Dermis microvascular lymphatic vessel endothelial cell (primary cell): Measurements from ENCODE around the gene TSPAN4. TPM values are rescaled to one million over a fixed set of nuclear protein-coding genes. Genes with fewer than 3 reads are reported as not detected.

ENCODE experiments used
- DNase-seq, 2 donors: peaks; one replicate each; pipeline versions ENCODE4 v3.0.0 to v3.0.0-alpha.2; 2010; ENCODE audit warnings: low read depth in 2 of 2
- total RNA-seq: library from RNA; depleted of rRNA; stranded (reverse); fragments of >200 nt; gene quantifications from 2 replicates; pipeline ENCODE4 v1.2.1, GENCODE V29; 2014

Gene TSPAN4
- total RNA-seq, 1 donor from 2014 or later: 73.4 TPM

- no peak for DNase-seq
Measured at GRCh38 chr11:823441-824291, 19.0 kb upstream of the TSPAN4 start.

- DNase-seq: no peak
Measured at GRCh38 chr11:824292-824880, 18.3 kb upstream of the TSPAN4 start.

DNA sequence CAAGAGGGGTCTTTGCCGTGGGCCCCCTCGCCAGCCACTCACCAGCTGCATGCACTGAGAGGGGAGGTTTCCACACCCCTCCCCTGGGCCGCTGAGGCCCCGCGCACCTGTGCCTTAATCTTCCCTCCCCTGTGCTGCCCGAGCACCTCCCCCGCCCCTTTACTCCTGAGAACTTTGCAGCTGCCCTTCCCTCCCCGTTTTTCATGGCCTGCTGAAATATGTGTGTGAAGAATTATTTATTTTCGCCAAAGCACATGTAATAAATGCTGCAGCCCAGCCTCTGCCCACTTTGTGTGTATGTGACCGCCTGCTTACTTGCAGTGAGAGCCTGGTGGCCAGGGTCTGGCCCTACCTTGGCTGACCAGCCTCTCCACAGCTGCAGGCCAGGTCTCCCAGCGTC lies 17.7 kb upstream of the TSPAN4 start:
- DNase-seq: no peak

DNA sequence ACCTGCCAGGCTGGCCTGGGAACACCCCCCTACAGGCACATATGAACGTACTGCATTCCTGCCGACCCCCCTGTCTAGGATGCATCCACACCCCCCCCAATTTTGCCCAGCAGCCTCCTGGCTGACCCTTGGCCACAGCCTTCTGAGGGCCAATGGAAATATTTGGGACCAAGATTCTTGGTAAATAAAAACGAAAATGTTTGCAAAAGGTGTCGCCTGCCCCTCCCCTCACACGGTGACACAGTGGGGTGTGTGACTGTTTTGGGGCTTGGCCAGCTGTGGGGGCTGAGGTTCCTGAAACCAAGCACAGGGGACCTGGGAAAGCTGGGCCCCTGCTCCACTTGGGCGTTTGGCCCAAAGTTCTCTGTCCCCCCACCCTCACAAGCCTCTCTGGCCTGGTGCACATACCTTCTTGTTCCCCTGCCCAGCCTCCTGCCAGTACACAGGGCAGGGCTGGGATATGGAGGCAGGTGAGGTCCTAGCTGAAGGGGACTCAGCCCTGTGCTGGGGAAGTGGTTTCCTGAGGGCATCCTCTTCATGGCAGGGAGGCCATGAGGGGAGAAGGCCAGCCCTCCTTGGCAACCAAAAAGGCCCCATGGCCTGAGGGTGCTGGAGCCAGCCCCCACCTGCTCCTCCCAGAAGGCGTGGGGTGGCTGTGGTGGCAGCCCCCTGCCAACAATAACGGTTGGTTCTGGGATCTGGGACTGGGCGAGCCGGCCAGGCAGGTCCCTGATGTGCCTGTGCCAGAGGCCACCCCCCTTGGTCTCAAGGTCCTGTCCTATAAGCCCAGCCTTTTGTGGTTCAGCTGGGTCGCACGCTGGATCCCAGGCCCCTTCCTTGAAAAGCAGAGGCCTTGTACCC lies 17.1 kb upstream of the TSPAN4 start:
- no peak for DNase-seq

DNA sequence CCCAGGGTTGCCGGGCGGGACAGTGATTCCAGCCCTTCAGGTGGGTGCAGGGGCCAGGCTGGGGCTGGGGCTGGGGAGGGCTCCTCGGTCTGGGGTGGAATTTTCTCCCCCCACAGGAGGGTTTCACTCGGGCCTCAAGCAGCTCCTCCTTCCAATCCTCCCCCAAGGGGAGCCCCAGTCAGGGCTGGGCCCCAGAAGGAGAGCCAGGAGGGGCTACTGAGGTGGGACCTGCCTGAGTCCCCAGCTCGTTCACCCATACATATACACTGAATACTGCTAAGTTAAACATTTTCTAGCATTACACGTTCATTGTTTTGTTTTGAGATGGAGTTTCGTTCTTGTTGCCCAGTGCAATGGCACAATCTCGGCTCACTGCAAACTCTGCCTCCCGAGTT lies 16.4 kb upstream of the TSPAN4 start:
- DNase-seq: no peak

GRCh38 chr11:826836-827145 lies 15.9 kb upstream of the TSPAN4 start:
- DNase-seq: no peak

DNA sequence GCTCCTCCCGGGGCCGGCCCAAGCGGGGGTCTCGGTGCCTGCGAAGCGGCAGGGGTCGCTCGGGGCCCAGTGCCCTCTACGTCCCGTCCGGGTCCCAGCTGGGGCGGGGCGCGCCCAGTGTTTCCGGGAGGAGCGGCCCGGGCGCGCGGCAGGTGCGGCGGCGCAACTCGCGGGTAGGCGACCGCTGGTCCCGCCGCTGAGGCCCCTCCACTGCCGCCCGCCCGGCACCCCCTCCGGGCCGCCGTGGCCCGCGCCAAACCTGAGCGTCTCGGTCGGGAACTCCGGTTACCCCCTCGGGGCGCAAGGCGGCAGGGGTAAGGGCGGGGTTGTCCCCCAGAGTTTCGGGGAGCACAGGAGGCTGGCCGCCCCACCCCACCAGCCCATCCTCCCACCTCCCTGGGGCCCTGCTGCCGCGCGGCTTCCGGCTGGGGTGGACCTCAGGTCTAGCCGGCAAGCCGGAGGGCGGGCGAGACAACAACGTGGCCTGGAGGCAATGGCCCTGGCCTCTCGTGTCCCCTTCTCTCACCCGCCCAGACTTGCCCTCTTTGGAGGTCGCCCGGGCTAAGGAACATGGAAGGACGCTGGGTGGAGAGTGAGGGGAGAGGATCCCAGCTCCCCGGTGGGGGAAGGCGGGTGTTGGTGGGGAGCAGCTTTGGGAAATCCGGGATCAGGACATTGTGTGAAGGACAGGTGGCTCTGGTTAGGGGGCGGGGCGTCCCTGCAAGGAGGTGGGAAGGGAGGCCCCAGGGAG lies 15.3 kb upstream of the TSPAN4 start:
- DNase-seq: no peak

- DNase-seq: no peak
Measured at GRCh38 chr11:827897-828192, 14.8 kb upstream of the TSPAN4 start, which contains the start of gene CRACR2B. CRACR2B (plus strand) TSS chr11:827919; CDS start chr11:828608, 689 bp downstream.

DNA sequence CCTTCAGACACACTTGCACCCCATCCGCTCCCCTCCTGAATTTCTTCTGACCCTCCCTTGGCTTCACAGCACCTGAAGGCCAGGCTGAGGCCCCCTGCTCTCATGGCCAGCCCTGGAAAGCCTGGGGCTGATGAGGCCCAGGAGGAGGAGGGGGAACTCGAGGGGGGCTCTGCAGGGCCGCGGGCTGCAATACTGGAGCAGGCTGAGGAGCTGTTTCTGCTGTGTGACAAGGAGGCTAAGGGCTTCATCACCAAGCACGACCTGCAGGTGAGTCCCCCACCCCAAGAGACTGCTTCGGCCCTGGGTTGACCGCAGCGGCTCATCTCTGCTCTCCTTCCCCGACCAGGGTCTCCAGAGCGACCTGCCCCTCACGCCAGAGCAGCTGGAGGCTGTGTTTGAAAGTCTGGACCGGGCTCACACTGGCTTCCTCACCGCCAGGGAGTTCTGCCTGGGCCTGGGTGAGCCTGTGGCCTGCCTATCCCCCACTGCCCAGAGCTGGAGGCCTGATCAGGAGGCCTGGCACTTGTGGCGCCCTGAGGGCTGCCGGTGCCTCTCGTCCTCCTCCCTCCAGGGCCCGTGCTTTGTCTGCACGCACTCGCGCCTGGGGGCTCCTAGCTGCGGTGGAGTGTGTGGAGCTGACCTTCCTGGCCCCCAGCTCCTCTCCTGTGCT lies 14.0 kb upstream of the TSPAN4 start:
- DNase-seq: no peak

DNA sequence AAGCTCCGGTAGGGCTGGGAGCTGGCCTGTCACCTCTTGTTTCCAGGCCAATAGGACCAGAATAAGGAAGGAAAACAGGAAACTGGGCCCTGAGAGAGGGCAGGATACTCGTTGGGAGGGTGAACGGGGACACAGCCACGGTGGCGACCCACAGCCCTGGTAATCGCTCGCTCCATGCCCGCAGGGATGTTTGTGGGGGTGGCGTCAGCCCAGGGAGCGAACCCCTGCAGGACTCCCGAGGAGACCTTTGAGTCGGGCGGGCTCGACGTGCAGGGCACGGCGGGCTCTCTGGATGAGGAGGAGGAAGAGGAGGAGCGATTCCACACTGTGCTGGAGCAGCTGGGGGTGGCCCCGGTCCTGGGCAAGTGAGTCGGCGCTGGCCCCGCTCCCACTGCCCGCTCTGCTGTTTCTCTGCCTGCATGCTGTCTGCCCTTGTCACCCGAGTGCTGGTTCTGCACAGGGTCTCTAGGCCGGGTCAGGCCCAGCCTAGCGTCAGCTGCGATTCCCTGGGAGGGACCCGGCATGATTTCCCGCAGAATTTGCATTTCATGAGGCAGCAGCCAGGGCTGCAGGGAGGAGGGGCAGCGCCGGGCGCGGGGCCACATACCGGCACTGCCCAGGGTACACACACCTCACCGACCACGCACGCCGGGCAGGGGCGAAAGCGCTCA lies 13.3 kb upstream of the TSPAN4 start:
- peak; percentile 94 to 96 for DNase-seq

GRCh38 chr11:829847-830294 lies 12.8 kb upstream of the TSPAN4 start:
- DNase-seq: no peak

DNA sequence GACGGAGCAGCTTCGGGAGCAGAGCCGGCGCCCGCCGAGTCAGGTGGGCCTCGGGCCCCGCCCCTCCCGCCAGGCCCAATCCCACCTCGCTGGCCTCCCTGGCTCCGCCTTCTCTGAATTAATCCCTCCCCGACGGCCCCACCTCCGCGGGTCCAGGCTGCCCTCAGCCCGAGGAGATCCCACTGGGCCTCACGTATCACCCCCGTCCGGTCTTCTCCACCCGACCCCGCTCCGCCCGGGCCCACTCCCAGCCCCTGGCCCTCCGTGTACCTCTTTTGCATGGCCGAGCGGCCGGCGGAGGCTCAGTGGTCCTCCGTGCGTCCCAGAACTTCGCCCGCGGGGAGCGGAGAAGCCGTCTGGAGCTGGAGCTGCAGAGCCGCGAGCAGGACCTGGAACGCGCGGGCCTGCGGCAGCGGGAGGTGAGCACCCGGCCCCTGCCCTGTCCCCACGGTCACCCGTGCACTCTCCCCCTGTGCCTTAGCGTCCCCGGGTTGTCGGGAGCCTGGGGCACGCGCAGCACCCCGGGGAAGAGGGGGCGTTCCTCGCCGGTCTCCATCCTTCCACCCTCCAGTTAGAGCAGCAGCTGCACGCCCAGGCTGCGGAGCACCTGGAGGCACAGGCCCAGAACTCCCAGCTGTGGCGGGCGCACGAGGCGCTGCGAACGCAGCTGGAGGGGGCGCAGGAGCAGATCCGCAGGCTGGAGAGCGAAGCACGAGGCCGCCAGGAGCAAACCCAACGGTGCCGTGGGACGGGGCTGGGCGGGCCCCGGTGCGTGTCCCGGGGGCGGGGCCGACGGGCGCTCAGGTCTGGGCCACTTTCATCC lies 12.1 kb upstream of the TSPAN4 start:
- peak; percentile 65 to 88 for DNase-seq

GRCh38 chr11:831118-831864 lies 11.4 kb upstream of the TSPAN4 start:
- DNase-seq: peak in 1 of 2 donors; percentile 70

DNA sequence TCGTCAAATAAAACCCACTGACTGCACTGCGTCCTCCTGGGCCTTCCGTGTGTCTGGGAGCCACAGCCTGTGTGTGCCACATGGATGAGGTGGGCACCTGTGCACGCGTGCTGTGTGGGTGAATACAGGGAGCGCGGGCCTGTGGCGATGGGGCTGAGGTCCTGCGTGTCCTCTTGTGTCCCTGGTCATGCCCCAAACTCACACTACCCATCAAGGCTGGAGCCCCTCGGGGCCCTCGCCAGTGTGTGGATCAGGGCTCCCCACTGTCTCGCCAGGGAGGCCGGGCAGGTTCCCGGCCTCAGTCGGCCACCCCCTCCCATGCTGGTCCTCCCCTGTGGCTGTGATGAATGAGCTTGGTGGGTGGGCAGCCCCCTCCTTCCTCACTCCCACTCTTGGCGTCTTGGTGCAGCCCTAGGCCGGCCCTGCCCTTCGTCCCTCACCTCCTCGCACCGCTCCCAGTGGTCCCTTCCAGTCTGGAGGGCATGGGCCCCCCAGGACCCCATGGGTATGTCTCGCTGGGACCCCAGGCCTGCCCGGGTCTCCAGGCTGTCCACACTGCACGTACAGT lies 10.6 kb upstream of the TSPAN4 start:
- DNase-seq: no peak

DNA sequence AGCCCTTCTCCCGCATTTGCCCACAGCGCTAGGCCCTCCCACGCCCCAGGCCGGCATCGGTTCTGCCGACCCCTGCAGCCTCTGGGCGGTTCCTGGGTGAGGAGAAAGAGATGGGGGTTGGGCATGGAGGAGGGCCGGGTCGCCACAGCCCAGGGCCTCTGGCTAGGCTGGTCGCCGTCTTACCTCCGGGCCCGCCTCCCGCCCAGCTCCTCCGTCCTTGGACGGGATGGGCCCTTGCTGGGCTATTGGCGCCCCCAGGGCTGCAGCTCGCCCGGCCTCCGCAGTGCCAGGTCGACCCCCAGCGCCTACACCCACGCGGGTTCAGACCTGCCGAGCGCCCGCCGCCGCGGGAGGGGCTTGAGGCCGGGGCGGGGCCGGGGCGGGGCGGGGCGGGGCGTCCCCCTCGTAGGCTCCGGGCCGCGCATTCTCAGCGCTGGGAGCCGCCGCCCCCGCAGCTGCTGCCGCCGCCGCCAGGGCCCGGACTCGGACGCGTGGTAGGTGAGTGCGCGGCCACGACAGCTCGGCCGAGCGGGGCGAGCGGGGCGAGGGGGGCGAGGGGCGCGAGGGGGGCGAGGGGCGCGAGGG lies 10.0 kb upstream of the TSPAN4 start, which contains the start of gene CD151:
Gene CD151, plus strand, starts transcription at position 424 of the 585 bp plus-strand sequence. CDS start 3,118 bp downstream, outside the sequence.
- peak in 1 of 2 donors; percentile 69 for DNase-seq

DNA sequence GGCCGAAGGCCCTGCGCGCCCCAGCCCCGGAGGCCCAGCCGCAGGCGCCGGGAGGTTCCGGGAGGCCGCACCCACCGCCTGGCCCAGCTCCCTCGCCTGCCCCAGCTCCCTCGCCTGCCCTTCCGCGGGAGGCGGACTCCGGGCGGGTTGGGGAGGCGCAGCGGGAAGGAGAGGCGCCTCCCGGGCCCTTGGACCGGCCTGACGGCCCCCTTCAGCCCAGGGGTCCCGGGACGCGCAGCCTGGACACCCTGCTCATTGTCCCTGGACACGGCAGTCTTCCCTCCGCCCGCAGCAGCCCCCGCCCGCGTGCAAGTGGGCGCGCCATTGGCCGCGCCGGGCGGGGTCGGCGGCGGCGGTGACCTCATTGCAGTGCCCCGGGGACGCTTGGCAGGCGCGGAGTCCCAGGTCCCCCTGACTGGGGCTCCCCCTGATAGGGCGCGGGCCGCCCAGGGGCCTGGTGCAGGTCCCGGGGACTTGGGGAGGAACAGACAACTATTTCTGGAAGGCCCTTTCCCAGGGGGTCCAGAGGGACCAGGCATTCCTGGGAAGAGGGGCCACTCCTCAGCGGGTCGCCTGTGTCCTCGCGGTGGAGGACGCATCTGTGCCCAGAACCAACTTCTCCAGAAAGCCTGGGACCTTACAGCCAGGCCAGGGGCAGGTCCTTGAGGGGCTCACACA lies 9.4 kb upstream of the TSPAN4 start:
- DNase-seq: peak in 1 of 2 donors; percentile 67

- DNase-seq: no peak
Measured at GRCh38 chr11:833849-834311, 8.8 kb upstream of the TSPAN4 start.
